SK-N-SH treated with all-trans-retinoic acid at 6 μM for 48 hours (cell line): Measurements from ENCODE around the gene LILRA1.

Experiments
- ATAC-seq: fragments of 200-7000 bp; cut with Tn5 transposase; 3 replicates; pipeline ENCODE4 v1.9.1; 2020; ENCODE audit warnings: mild to moderate bottlenecking, moderate library complexity
- ARNTL ChIP-seq: fragments of 450-650 bp; formaldehyde crosslinking; IDR thresholded peaks from 2 replicates; pipeline ENCODE4 v1.5.0; 2020; ENCODE audit warnings: low read depth, mild to moderate bottlenecking, moderate library complexity, borderline replicate concordance
- BACH2 ChIP-seq: fragments of 250-450 bp; sonication (Bioruptor Pico); IDR thresholded peaks from 2 replicates; pipeline ENCODE4 v1.9.0; 2021; ENCODE audit warnings: mild to moderate bottlenecking, borderline replicate concordance
- CREB5 ChIP-seq: fragments of 250-450 bp; sonication (Bioruptor Pico); IDR thresholded peaks from 2 replicates; pipeline ENCODE4 v1.5.1; 2020; ENCODE audit warnings: low read depth, mild to moderate bottlenecking, moderate library complexity
- CSDC2 ChIP-seq: fragments of 250-450 bp; sonication (Bioruptor Pico); IDR thresholded peaks from 2 replicates; pipeline ENCODE4 v1.5.0; 2020; ENCODE audit warnings: mild to moderate bottlenecking, moderate library complexity
- CSRNP3 ChIP-seq: fragments of 250-450 bp; sonication (Bioruptor Pico); IDR thresholded peaks from 2 replicates; pipeline ENCODE4 v1.5.1; 2021; ENCODE audit warnings: mild to moderate bottlenecking, moderate library complexity
- ESRRG ChIP-seq: fragments of 250-450 bp; sonication (Bioruptor Pico); IDR thresholded peaks from 2 replicates; pipeline ENCODE4 v1.6.1; 2021; ENCODE audit warnings: mild to moderate bottlenecking
- GLIS3 ChIP-seq: fragments of 250-450 bp; sonication (Bioruptor Pico); IDR thresholded peaks from 2 replicates; pipeline ENCODE4 v1.5.0; 2020; ENCODE audit warnings: mild to moderate bottlenecking, moderate library complexity
- ISL1 ChIP-seq: fragments of 250-450 bp; sonication (Bioruptor Pico); IDR thresholded peaks from 2 replicates; pipeline ENCODE4 v2.1.2; 2022; ENCODE audit warnings: mild to moderate bottlenecking, moderate library complexity
- OSR1 ChIP-seq: fragments of 250-450 bp; sonication (Bioruptor Pico); IDR thresholded peaks from 2 replicates; pipeline ENCODE4 v1.8.0; 2022; ENCODE audit warnings: moderate library complexity, mild to moderate bottlenecking, inconsistent platforms
- PATZ1 ChIP-seq: fragments of 250-450 bp; sonication (Bioruptor Pico); IDR thresholded peaks from 2 replicates; pipeline ENCODE4 v1.8.0; 2020; ENCODE audit warnings: mild to moderate bottlenecking, moderate library complexity, borderline replicate concordance
- POU6F1 ChIP-seq: fragments of 250-450 bp; sonication (Bioruptor Pico); IDR thresholded peaks from 2 replicates; pipeline ENCODE4 v1.8.0; 2021; ENCODE audit warnings: low read depth, mild to moderate bottlenecking, moderate library complexity, borderline replicate concordance
- PPARA ChIP-seq: fragments of 250-450 bp; sonication (Bioruptor Pico); IDR thresholded peaks from 2 replicates; pipeline ENCODE4 v1.5.0; 2020; ENCODE audit warnings: mild to moderate bottlenecking, borderline replicate concordance
- RARB ChIP-seq: fragments of 250-450 bp; sonication (Bioruptor Pico); IDR thresholded peaks from 2 replicates; pipeline ENCODE4 v1.8.0; 2021; ENCODE audit warnings: mild to moderate bottlenecking, moderate library complexity
- TCF4 ChIP-seq: fragments of 250-450 bp; sonication (Bioruptor Pico); IDR thresholded peaks from 2 replicates; pipeline ENCODE4 v1.8.0; 2021; ENCODE audit warnings: mild to moderate bottlenecking, moderate library complexity, borderline replicate concordance
- TOX ChIP-seq: fragments of 250-450 bp; sonication (Bioruptor Pico); IDR thresholded peaks from 2 replicates; pipeline ENCODE4 v1.8.0; 2021; ENCODE audit warnings: mild to moderate bottlenecking, moderate library complexity, borderline replicate concordance
- TSHZ2 ChIP-seq: fragments of 250-450 bp; sonication (Bioruptor Pico); IDR thresholded peaks from 2 replicates; pipeline ENCODE4 v1.5.0; 2020; ENCODE audit warnings: mild to moderate bottlenecking, moderate library complexity
- ZC3H10 ChIP-seq: fragments of 250-450 bp; sonication (Bioruptor Pico); IDR thresholded peaks from 2 replicates; pipeline ENCODE4 v1.5.1; 2021; ENCODE audit warnings: mild to moderate bottlenecking, moderate library complexity
- ZFP3 ChIP-seq: fragments of 250-450 bp; sonication (Bioruptor Pico); IDR thresholded peaks from 2 replicates; pipeline ENCODE4 v1.5.0; 2020; ENCODE audit warnings: mild to moderate bottlenecking, moderate library complexity
- ZFP30 ChIP-seq: fragments of 450-650 bp; formaldehyde crosslinking; IDR thresholded peaks from 2 replicates; pipeline ENCODE4 v1.5.0; 2022; ENCODE audit warnings: mild to moderate bottlenecking, moderate library complexity
- ZNF565 ChIP-seq: fragments of 450-650 bp; formaldehyde crosslinking; conservative IDR thresholded peaks from 2 replicates; pipeline ENCODE4 v1.5.0; 2020; ENCODE audit warnings: low read depth, mild to moderate bottlenecking, moderate library complexity
- ZNF70 ChIP-seq: fragments of 450-650 bp; formaldehyde crosslinking; IDR thresholded peaks from 2 replicates; pipeline ENCODE4 v1.5.0; 2020; ENCODE audit warnings: mild to moderate bottlenecking, moderate library complexity
- ZNF8 ChIP-seq: fragments of 450-650 bp; formaldehyde crosslinking; IDR thresholded peaks from 2 replicates; pipeline ENCODE4 v1.5.0; 2020; ENCODE audit warnings: mild to moderate bottlenecking, moderate library complexity

The LILRA1 gene

GRCh38 chr19:54556194-54556593 lies 37.2 kb upstream of the LILRA1 start:
- TF ChIP-seq ESRRG, result no peak
- TF ChIP-seq TOX (CRISPR knock-in tag), result no peak
- no peak for TF ChIP-seq PPARA (CRISPR knock-in tag)
- no peak for TF ChIP-seq ISL1 (CRISPR knock-in tag)
- TF ChIP-seq GLIS3 (CRISPR knock-in tag), result no peak
- no peak for TF ChIP-seq ZNF8 (CRISPR knock-in tag)
- no peak for TF ChIP-seq POU6F1 (CRISPR knock-in tag)
- TF ChIP-seq ARNTL (CRISPR knock-in tag), result no peak
- TF ChIP-seq PATZ1, result no peak
- no peak for TF ChIP-seq ZC3H10 (CRISPR knock-in tag)
- TF ChIP-seq TSHZ2 (CRISPR knock-in tag), result no peak
- no peak for TF ChIP-seq ZNF565
- TF ChIP-seq OSR1, result no peak
- no peak for TF ChIP-seq CREB5 (CRISPR knock-in tag)
- no peak for TF ChIP-seq ZFP30
- no peak for TF ChIP-seq RARB (CRISPR knock-in tag)
- TF ChIP-seq TCF4 (CRISPR knock-in tag), result no peak
- no peak for ATAC-seq

GRCh38 chr19:54558339-54558738 lies 35.1 kb upstream of the LILRA1 start:
- TF ChIP-seq CSRNP3 (no peak), ZNF565 (no peak), ZC3H10 (CRISPR knock-in tag) (no peak), TSHZ2 (CRISPR knock-in tag) (no peak)
- TF ChIP-seq, all 23 proteins: peak for 0
- ATAC-seq, result no peak

GRCh38 chr19:54560881-54561385 lies 32.5 kb upstream of the LILRA1 start:
- no peak for ATAC-seq
- no peak for TF ChIP-seq ZFP3
- TF ChIP-seq POU6F1 (CRISPR knock-in tag), result no peak
- no peak for TF ChIP-seq ISL1 (CRISPR knock-in tag)
- no peak for TF ChIP-seq ZNF8 (CRISPR knock-in tag)
- TF ChIP-seq CSDC2 (CRISPR knock-in tag), result no peak
- no peak for TF ChIP-seq BACH2 (CRISPR knock-in tag)
- no peak for TF ChIP-seq ESRRG
- no peak for TF ChIP-seq GLIS3 (CRISPR knock-in tag)
- no peak for TF ChIP-seq ZNF70 (CRISPR knock-in tag)
- no peak for TF ChIP-seq TCF4 (CRISPR knock-in tag)
- TF ChIP-seq PPARA (CRISPR knock-in tag), result no peak
- TF ChIP-seq OSR1, result no peak
- TF ChIP-seq PATZ1, result no peak
- no peak for TF ChIP-seq ZC3H10 (CRISPR knock-in tag)
